ENCODE data around the gene FAM156B.
"Not testable (repeated sequence)": the region's sequence is repeated elsewhere in the genome, so short reads cannot be mapped to it uniquely, and the experiment has no call there.

FAM156B gene

DNA sequence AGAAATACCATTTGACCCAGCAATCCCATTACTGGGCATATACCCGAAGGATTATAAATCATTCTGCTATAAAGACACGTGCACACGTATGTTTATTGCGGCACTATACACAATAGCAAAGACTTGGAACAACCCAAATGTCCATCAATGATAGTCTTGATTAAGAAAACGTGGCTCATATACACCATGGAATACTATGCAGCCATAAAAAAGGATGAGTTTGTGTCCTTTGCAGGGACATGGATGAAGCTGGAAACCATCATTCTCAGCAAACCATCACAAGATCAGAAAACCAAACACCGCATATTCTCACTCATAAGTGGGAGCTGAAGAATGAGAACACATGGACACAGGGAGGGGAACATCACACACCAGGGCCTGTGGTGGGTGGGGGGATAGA, 33.1 kb downstream of the FAM156B start:
- DNase-seq = not testable (repeated sequence)

DNA sequence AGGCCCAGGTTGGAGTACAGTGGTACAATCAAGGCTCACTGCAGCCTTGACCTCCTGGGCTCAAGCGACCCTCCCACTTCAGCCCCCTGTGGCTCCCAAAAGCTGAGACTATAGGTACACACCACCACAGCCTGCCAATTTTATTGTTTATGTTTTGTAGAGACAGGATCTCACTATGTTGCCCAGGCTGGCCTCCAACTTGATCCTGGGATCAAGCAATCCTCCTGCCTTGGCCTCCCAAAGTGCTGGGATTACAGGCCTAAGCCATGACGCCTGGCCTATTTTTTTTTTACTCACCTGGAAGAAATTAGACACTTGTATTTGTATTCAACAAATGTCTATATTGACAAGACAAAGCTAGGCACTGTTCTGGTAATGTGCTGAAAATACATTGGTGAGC, 36.1 kb downstream of the FAM156B start:
- DNase-seq = no peak

DNA sequence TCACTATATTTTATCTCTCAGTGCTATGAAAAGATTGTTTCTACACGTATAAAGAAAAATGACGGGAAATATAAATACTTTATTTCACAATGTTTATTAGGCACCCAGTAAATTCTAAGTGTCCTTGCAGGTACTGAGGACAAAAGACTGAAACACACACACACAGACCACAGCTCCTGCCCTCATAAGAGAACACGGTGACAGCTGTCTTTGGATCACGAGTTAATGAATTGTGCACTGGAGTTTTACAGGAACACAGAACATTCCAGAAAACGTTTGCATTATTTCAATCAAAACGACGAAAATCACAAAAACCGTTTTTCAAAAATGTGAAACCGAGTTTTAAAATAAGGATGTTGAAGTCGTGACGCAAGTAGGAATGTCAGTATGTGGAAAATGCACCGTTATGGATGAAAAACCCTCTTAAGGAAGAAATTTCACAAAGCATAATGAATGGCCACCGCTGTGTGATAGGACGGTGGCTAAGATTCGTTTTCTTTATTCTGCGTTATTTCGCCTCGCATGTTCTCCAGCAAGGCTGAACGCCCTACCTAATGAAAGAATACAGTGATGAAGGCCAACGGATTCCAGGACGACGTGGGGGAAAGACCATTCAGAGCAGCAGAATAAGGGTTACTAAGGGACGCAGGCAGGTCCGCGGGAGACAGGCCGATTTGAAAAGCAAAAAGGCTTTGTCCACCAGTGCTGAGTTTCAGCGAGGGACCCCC, 37.0 kb downstream of the FAM156B start:
- no peak for DNase-seq

DNA sequence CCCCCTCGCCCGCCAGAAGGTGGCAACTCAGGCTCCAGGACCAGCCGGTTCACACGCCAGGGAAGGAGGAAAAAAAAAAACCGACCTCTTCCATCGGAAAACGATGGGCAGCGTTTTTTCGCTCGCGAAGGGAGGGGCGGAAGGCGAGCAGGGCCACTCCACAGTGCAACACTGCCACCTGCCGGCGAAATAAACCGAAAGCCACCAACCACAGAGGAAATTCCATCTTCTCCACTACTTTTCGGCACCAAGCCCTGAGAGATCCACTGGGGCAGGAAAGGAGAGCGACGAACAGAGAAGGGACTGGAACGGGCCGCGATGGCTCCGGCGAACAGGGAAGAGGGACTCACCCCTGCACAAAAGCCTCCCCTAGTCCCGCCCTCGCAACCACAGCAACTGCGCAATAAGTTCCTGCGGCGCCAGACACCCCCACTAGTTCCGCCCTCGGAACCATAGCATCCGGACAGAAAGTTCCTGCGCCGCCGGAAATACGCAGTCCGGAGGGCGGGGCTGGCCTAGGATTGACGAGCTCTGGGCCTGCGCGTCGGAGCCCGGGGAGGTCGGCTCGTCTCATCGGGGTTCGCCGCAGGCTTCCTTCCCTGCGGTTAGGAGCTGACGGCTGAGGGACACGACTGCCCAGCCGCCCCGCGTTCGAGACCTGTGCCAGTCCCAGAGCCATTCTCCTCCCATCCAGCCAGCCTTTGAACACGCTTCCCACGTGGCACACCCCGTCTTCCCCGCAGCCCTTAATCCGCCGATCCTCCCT, 37.8 kb downstream of the FAM156B start:
- peak; percentile 96 for DNase-seq

DNA sequence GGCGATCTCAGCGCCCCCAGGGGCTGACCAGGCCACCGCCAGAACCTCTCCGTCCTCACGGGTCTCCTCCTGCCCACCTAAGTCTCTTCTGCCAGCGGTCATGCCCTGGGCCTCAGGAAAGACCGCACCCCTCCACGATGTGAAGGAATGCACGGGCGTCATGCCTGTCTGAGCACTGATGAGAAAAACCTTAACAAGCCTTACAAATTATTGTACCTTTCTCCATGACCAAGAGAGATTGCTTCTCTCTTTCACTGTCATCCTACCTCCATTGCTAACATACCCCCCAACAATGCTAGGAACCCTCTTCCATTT, 38.3 kb downstream of the FAM156B start:
- DNase-seq = not testable (repeated sequence)

DNA sequence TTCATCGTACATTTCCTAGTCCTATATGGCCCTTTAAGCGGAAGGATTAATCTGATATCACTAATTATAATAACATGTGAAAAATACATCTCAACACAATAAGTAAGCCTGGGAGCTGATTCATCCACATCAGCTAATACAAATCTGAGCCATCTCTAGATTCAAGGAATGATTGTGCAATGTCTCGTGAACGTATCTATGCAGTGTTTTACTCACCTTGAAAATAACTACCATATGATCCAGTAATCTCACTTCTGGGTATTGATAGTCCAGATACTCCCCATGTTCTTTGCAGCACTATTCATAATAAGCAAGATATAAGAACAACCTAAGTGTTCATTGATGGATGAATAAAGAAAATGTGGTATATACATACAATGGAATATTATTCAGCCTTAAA, 43.6 kb downstream of the FAM156B start:
- not testable (repeated sequence) for DNase-seq

DNA sequence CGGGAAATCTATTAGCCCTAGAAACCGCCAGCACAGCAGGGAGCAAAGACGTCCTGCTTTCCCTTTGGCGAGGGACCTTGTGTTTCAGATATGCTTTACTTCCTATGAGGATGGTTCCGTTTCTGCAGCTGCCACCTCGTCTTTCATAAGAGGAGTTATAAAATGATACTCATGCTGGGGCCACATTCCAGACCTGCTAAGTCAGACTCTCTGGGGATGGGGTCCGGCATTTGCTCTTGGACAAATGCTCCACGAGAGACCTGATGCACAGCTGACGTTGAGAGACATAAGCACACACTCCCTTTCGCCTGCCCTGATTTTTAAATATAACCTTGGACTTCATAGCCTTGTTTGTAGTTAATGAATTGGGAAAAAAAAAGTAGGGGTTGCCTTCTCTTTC, 44.6 kb downstream of the FAM156B start:
- not testable (repeated sequence) for DNase-seq

DNA sequence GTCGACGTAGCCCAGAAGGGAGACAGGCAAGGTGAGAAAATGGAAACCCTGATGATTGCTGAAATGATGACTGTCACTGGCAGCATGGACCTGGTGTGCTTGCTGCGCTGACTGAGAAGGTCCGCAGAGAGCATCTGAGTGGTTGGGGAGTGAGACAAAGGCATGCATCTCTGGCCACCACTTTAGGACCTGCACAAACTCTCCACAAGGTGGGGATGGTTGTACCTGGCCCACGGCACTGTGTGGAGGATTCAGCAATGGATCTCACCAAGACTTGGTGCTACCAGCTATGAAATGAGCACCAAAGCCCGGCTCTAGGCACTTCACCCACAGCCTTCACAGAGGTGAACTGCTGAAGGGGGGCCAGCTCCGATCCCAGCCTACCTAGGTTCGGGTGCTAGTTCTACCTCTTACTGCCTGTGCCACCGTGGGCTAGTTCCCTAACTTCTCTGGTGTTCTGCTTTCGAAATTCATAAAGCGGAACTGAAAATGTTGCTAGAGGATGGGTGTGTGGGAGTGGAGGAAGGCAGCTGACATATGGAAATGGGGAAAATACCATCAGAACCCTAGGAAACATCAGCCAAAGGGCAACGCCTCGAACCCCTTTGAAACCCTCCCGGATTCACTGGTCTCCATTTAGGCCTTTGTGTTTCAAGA, 48.8 kb downstream of the FAM156B start:
- DNase-seq = not testable (repeated sequence)

DNA sequence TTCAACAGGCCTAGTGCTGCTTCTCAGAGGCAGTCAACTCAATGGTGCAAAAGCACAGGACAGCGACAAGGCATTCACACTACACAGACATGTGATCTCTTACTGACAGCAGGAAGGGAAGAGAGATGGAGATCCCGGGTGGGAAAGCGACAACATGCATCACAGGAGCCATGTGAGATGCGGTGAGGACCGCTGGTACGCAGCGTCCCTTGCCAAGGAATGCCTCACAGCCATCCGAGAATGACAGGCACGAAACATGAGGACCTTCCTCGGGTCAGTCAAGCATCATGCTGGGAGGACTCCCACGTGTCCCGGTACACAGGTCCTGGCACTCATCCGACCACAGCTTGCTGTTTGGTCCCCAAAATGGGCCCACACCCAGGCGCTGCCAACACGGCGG, 50.4 kb downstream of the FAM156B start:
- DNase-seq = not testable (repeated sequence)

DNA sequence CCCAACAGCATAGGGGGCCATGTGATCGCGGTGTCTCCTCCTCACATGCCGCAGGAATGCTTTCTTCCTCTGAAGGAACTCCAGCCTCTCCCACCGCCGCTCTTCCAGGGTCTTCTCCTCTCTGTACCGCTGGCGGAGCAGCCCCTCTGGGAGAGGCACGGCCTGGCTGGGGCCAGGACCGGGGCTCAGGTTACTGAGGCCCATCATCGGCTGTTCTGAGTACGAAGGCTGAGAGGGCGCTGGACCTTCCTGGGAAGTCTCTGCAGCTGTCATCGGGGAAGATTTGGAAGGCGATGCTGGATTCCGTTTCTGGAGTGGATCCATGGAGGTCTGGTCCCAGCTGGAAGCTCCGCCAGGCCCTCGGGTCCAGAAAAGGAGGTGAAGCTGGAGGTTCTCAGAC, 51.1 kb downstream of the FAM156B start:
- not testable (repeated sequence) for DNase-seq

DNA sequence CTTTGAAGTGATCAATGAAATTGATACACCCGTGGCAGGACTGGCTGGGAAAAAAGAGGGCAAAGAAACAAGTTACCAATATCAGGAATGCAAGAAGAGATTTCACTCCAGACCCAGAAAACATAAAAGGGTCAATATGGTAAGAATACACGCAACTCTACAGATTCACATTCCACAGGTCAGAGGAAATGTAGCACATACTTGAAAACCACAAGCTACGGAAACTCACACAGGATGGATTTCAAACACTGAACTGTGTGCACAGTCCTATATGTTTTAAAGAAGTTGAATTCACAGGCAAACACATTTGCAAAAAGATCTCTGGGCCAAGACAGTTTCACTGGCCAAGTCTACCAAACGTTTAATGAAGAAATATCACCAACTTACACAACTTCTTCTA, 52.2 kb downstream of the FAM156B start:
- not testable (repeated sequence) for DNase-seq

DNA sequence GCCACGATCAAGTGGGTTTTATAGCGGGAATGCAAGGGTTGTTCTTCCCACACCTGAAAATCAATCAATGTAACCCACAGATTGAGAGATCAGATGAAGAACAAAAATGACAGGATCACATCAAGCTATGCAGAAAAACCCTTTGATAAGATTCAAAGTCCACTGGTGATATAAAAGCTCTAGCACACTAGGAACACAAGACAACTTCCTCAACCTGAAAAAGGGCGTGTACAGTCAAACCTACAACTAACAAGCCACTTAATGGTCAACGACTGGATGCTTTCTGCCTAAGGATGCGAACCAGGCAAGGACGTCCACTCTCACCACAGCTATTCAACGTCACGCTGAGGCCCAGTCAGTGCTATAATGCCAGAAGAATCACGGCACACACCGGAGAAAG, 52.8 kb downstream of the FAM156B start:
- DNase-seq = not testable (repeated sequence)
